Mesendoderm (in vitro differentiated cells): ENCODE measurements around the gene GNA14.

ENCODE experiments used
- DNase-seq: peaks from one replicate; pipeline ENCODE4 v3.0.0; 2013
- H2AK5ac ChIP-seq: 2 replicates; pipeline ENCODE4 v1.6.1; 2013; ENCODE audit warnings: low read length, inconsistent platforms
- H2BK120ac ChIP-seq: 2 replicates; pipeline ENCODE4 v1.6.1; 2013; ENCODE audit warnings: low read depth, mild to moderate bottlenecking, low read length, moderate library complexity, mixed read lengths
- H2BK15ac ChIP-seq: replicated peaks from 2 replicates; pipeline ENCODE4 v1.6.1; 2013; ENCODE audit warnings: low read depth, mild to moderate bottlenecking, moderate library complexity
- H2BK5ac ChIP-seq: 2 replicates; pipeline ENCODE4 v1.6.1; 2013; ENCODE audit warnings: low read length, inconsistent platforms
- H3K18ac ChIP-seq: 2 replicates; pipeline ENCODE4 v1.6.1; 2013; ENCODE audit warnings: mild to moderate bottlenecking, low read length, mixed read lengths
- H3K23ac ChIP-seq: one replicate; pipeline ENCODE4 v1.6.1; 2013; ENCODE audit warnings: low read length
- H3K27ac ChIP-seq: 2 replicates; pipeline ENCODE4 v1.5.1; 2013; ENCODE audit warnings: low read depth, mild to moderate bottlenecking, inconsistent platforms, low read length, moderate library complexity
- H3K27me3 ChIP-seq: 2 replicates; pipeline ENCODE4 v1.6.1; 2013; ENCODE audit warnings: low read length, control low read depth, mild to moderate bottlenecking, inconsistent platforms; ENCODE audit not compliant: insufficient read depth, poor library complexity
- H3K36me3 ChIP-seq: 2 replicates; pipeline ENCODE4 v1.6.1; 2013; ENCODE audit warnings: low read length, inconsistent platforms; ENCODE audit not compliant: control insufficient read depth, insufficient read depth
- H3K4ac ChIP-seq: one replicate; pipeline ENCODE4 v1.6.1; 2013; ENCODE audit warnings: low read depth, mild to moderate bottlenecking, low read length, moderate library complexity
- H3K4me1 ChIP-seq: 2 replicates; pipeline ENCODE4 v1.6.1; 2013; ENCODE audit warnings: low read depth, low read length, inconsistent platforms; ENCODE audit not compliant: control insufficient read depth
- H3K4me2 ChIP-seq: 2 replicates; pipeline ENCODE4 v1.6.1; 2013; ENCODE audit warnings: low read length
- H3K4me3 ChIP-seq: 2 replicates; pipeline ENCODE4 v1.5.1; 2013; ENCODE audit warnings: mild to moderate bottlenecking, low read length
- H3K56ac ChIP-seq: one replicate; pipeline ENCODE4 v1.6.1; 2013; ENCODE audit warnings: low read length
- H3K79me1 ChIP-seq: 2 replicates; pipeline ENCODE4 v1.6.1; 2013; ENCODE audit warnings: low read length, inconsistent platforms
- H3K79me2 ChIP-seq: 2 replicates; pipeline ENCODE4 v1.6.1; 2013; ENCODE audit warnings: mild to moderate bottlenecking, low read length; ENCODE audit not compliant: control insufficient read depth, insufficient read depth
- H3K9ac ChIP-seq: 2 replicates; pipeline ENCODE4 v1.6.1; 2013; ENCODE audit warnings: low read length, inconsistent platforms
- H4K5ac ChIP-seq: one replicate; pipeline ENCODE4 v1.6.1; 2013; ENCODE audit warnings: low read length
- H4K8ac ChIP-seq: one replicate; pipeline ENCODE4 v1.6.1; 2013; ENCODE audit warnings: low read depth, mild to moderate bottlenecking, control low read depth, low read length, moderate library complexity
- WGBS: extraction: QIAGEN DNeasy Blood & Tissue Kit; methylation state at CpG from one replicate; pipeline ENCODE4 v1.1.7; 2013; ENCODE audit warnings: low lambda C conversion rate, missing lambda C conversion rate; ENCODE audit not compliant: insufficient coverage; ENCODE audit errors: extremely low coverage; 5-methylcytosine and 5-hydroxymethylcytosine counted together

Gene GNA14

GRCh38 chr9:77511525-77511924, 136.6 kb downstream of the GNA14 start:
- Histone ChIP-seq H3K79me1 (no peaks in the 10 kb centered on the region), H3K4me2 (no peak overlapping the region), H3K23ac (no peak overlapping the region), H3K36me3 (no peaks in the 10 kb centered on the region), H2BK120ac (no peak overlapping the region), H2BK5ac (no peak overlapping the region), H2BK15ac (no peak overlapping the region), H3K27ac (no peak overlapping the region), H3K56ac (no peak overlapping the region), H4K8ac (no peak overlapping the region), H3K18ac (no peak overlapping the region), H4K5ac (no peak overlapping the region), H3K4me1 (peaks cover 2% of the 10 kb centered on the region), H3K4me3 (no peak overlapping the region), H3K9ac (no peak overlapping the region), H3K79me2 (no peaks in the 10 kb centered on the region), H3K27me3 (no peaks in the 10 kb centered on the region), H3K4ac (no peak overlapping the region), H2AK5ac (no peak overlapping the region)
- DNase-seq: no peak
- WGBS: no CpG with 5 or more reads among the region's 3 CpGs

GRCh38 chr9:77510666-77511065, 137.5 kb downstream of the GNA14 start:
- Histone ChIP-seq H3K18ac (no peak overlapping the region), H3K4me3 (no peak overlapping the region), H3K9ac (no peak overlapping the region), H3K27me3 (no peaks in the 10 kb centered on the region), H3K79me1 (no peaks in the 10 kb centered on the region), H3K36me3 (no peaks in the 10 kb centered on the region), H3K4ac (no peak overlapping the region), H4K8ac (no peak overlapping the region), H3K79me2 (no peaks in the 10 kb centered on the region), H2BK5ac (no peak overlapping the region), H2AK5ac (no peak overlapping the region), H2BK120ac (no peak overlapping the region), H4K5ac (no peak overlapping the region), H3K23ac (no peak overlapping the region), H3K4me1 (peaks cover 2% of the 10 kb centered on the region), H3K56ac (no peak overlapping the region), H2BK15ac (no peak overlapping the region), H3K4me2 (no peak overlapping the region), H3K27ac (no peak overlapping the region)
- WGBS: no CpG with 5 or more reads among the region's 3 CpGs
- no peak for DNase-seq

- H4K8ac ChIP-seq: no peak overlapping the region
- no peak overlapping the region for H2BK5ac ChIP-seq
- no peaks in the 10 kb centered on the region for H3K36me3 ChIP-seq
- no peak overlapping the region for H3K56ac ChIP-seq
- no peak overlapping the region for H2BK120ac ChIP-seq
- no peak overlapping the region for H2AK5ac ChIP-seq
- no peak overlapping the region for H3K4me3 ChIP-seq
- no peak overlapping the region for H2BK15ac ChIP-seq
- no peak overlapping the region for H4K5ac ChIP-seq
- no peak overlapping the region for H3K9ac ChIP-seq
- H3K4ac ChIP-seq: no peak overlapping the region
- WGBS: no CpG with 5 or more reads among the region's 3 CpGs
- H3K79me1 ChIP-seq: no peaks in the 10 kb centered on the region
- H3K4me1 ChIP-seq: peaks cover 2% of the 10 kb centered on the region
- no peak overlapping the region for H3K18ac ChIP-seq
- no peak overlapping the region for H3K27ac ChIP-seq
- H3K23ac ChIP-seq: no peak overlapping the region
- no peaks in the 10 kb centered on the region for H3K79me2 ChIP-seq
- DNase-seq: no peak
- H3K27me3 ChIP-seq: no peaks in the 10 kb centered on the region
- no peak overlapping the region for H3K4me2 ChIP-seq
Measured at GRCh38 chr9:77508396-77508795, 139.7 kb downstream of the GNA14 start.

GRCh38 chr9:77507212-77507961, 140.7 kb downstream of the GNA14 start:
- no peak overlapping the region for H3K56ac ChIP-seq
- no CpG with 5 or more reads among the region's 7 CpGs for WGBS
- no peak overlapping the region for H2BK120ac ChIP-seq

GRCh38 chr9:77505232-77505631, 142.9 kb downstream of the GNA14 start:
- Histone ChIP-seq H3K23ac (no peak overlapping the region), H3K79me1 (no peaks in the 10 kb centered on the region), H3K79me2 (no peaks in the 10 kb centered on the region), H3K27ac (no peak overlapping the region), H3K18ac (no peak overlapping the region), H3K27me3 (no peaks in the 10 kb centered on the region), H2BK15ac (no peak overlapping the region), H4K8ac (no peak overlapping the region), H2AK5ac (no peak overlapping the region), H3K9ac (no peak overlapping the region), H4K5ac (no peak overlapping the region), H3K4me2 (no peak overlapping the region), H3K4me3 (no peak overlapping the region), H3K4me1 (no peaks in the 10 kb centered on the region), H3K56ac (no peak overlapping the region), H2BK5ac (no peak overlapping the region), H3K4ac (no peak overlapping the region), H3K36me3 (no peaks in the 10 kb centered on the region), H2BK120ac (no peak overlapping the region)
- DNase-seq: no peak
- WGBS: no CpG with 5 or more reads among the region's 5 CpGs

More at GRCh38 chr9:77507212-77507961, 140.7 kb downstream of the GNA14 start:
- Histone ChIP-seq H3K79me2 (no peaks in the 10 kb centered on the region), H2BK15ac (no peak overlapping the region), H3K18ac (no peak overlapping the region), H3K27me3 (no peaks in the 10 kb centered on the region), H2BK5ac (no peak overlapping the region), H3K9ac (no peak overlapping the region), H3K4me1 (peaks cover 2% of the 10 kb centered on the region), H3K79me1 (no peaks in the 10 kb centered on the region), H3K23ac (no peak overlapping the region), H3K36me3 (no peaks in the 10 kb centered on the region), H3K27ac (no peak overlapping the region), H4K5ac (no peak overlapping the region), H3K4me3 (no peak overlapping the region), H3K4me2 (no peak overlapping the region), H2AK5ac (no peak overlapping the region), H4K8ac (no peak overlapping the region), H3K4ac (no peak overlapping the region)
- DNase-seq: no peak

GRCh38 chr9:77502568-77502967, 145.6 kb downstream of the GNA14 start:
- no CpG with 5 or more reads among the region's 3 CpGs for WGBS

More at GRCh38 chr9:77502568-77502967, 145.6 kb downstream of the GNA14 start:
- no peak overlapping the region for H3K18ac ChIP-seq
- H3K9ac ChIP-seq: no peak overlapping the region
- H4K5ac ChIP-seq: no peak overlapping the region
- H3K79me2 ChIP-seq: no peaks in the 10 kb centered on the region
- H3K23ac ChIP-seq: no peak overlapping the region
- H2BK120ac ChIP-seq: no peak overlapping the region
- H2BK15ac ChIP-seq: no peak overlapping the region
- H3K27me3 ChIP-seq: no peaks in the 10 kb centered on the region
- no peaks in the 10 kb centered on the region for H3K79me1 ChIP-seq
- H2AK5ac ChIP-seq: no peak overlapping the region
- H3K4me2 ChIP-seq: no peak overlapping the region
- H3K56ac ChIP-seq: no peak overlapping the region
- H3K4ac ChIP-seq: no peak overlapping the region
- no peak overlapping the region for H3K4me3 ChIP-seq
- no peak overlapping the region for H3K27ac ChIP-seq
- no peaks in the 10 kb centered on the region for H3K4me1 ChIP-seq
- no peak overlapping the region for H4K8ac ChIP-seq
- no peaks in the 10 kb centered on the region for H3K36me3 ChIP-seq
- DNase-seq: no peak
- no peak overlapping the region for H2BK5ac ChIP-seq
